ENCODE results near the gene MYO18A. TPM values are rescaled to one million over a fixed set of nuclear protein-coding genes. Genes with fewer than 3 reads are reported as not detected.

MYO18A gene
- total RNA-seq, 4 donors from 2014 or later, result 112 to 191 (median 136) TPM

DNA sequence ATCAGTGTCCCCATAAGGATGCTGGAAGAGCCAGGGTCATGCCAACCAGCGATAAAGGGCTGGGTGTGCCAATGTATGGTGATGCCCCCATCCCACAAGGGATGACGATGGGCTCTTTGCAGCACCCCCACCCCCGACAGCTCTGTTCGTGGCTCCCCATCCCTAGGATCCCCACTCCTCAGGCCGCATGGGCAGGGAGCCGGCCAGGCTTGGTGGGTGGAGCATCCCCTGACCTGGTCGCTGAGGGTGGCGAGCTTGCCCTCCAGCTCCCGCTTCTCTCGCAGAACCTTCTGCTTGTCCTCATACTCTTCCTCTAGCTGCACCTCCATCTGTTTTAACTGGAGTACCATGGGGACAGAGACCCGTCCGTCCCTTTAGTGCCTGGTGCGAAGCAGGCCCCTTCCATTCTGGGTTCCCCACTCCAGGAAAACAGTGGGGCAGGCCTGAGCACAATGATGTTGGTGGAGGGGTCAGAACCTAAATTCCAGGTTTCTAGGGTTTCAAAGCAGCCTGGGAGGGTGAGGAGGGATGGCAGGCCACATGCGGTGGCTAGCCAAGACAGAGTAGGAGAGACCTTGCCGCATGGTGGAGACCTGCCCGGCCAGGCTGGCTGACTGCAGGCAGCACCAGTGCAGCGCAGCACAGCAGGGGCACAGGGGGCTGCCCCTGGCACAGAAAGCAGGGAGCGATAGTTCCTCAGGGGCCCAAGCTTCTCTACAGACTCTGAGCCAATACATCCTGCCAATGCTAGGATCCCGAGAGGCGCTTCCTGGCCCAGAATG is 86.9 kb downstream of the MYO18A start:
- intact Hi-C loops (cut with DNase I; ENCODE audit: low total_unique reads) (no loop called here), in situ Hi-C loops (cut with MboI; ENCODE audit: low pct_ligation_motif_present in 1 of 4, low pct_unique_long_range_greater_than_20kb in 1 of 4, low sequenced_read_pairs in 3 of 4) (no loop called here)
- TF ChIP-seq, protein P1, sequence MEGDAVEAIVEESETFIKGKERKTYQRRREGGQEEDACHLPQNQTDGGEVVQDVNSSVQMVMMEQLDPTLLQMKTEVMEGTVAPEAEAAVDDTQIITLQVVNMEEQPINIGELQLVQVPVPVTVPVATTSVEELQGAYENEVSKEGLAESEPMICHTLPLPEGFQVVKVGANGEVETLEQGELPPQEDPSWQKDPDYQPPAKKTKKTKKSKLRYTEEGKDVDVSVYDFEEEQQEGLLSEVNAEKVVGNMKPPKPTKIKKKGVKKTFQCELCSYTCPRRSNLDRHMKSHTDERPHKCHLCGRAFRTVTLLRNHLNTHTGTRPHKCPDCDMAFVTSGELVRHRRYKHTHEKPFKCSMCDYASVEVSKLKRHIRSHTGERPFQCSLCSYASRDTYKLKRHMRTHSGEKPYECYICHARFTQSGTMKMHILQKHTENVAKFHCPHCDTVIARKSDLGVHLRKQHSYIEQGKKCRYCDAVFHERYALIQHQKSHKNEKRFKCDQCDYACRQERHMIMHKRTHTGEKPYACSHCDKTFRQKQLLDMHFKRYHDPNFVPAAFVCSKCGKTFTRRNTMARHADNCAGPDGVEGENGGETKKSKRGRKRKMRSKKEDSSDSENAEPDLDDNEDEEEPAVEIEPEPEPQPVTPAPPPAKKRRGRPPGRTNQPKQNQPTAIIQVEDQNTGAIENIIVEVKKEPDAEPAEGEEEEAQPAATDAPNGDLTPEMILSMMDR (IDR thresholded peaks at IDR 0.05), result no peak
- no peak for TF ChIP-seq POLR2A (IDR thresholded peaks at IDR 0.05)
- Histone ChIP-seq H3K27ac (no peak overlapping the region), H3K36me3 (peaks cover 0 to 76% (median 23%) of the 10 kb centered on the region in 4 donors), H3K27me3 (no peaks in the 10 kb centered on the region), H3K4me1 (no peaks in the 10 kb centered on the region), H3K4me3 (no peak overlapping the region), H3K9me3 (no peaks in the 10 kb centered on the region)
- DNase-seq, result no peak
- WGBS, 2 donors (ENCODE audit: low coverage in 1 of 2), result 96% methylated on average over 19 of the region's 20 CpGs; no CpG with 5 or more reads in 1 of the 2 donors

DNA sequence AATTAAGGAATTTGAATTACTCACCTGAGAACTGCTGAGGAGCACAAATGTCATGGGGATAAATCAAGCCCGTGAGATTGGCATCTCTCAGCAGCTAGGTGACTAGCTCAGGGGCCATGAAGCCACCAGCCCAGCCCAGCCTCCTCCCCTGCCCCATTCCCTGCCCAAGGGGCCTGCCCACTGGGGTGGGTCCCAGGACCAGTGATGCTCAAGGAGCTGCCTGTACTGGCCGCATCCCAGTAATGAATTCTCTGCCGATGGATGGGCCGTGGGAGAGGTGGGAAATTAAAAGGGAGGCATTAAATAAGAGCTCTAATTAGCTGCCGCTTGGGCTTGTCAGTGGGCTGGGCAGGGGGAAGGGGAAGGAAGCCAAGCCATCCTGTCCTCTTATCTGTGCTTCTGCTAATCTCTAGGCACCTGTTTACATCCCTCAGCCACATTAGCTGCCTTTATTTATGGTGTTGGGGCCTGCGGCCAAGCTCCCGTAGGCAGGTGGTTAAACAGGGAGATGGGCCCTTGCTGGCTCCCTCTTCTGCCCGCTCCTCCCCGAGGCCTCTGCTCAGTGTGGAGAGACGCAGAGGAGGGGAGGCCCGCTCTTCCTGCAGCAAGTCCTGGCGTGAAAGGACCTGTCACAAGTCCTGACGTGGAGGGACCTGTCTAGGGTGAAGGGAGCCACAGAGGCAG is 88.5 kb downstream of the MYO18A start:
- H3K36me3 ChIP-seq, result peaks cover 0 to 66% (median 16%) of the 10 kb centered on the region in 4 donors
- no peak for TF ChIP-seq EP300 (IDR thresholded peaks at IDR 0.05; ENCODE audit: low read depth)
- TF ChIP-seq POLR2AphosphoS5 (IDR thresholded peaks at IDR 0.05), result no peak
- no peak for TF ChIP-seq POLR2A (IDR thresholded peaks at IDR 0.05)
- TF ChIP-seq, protein P1 (IDR thresholded peaks at IDR 0.05), result no peak
- no peaks in the 10 kb centered on the region for H3K9me3 ChIP-seq
- H3K27me3 ChIP-seq, result no peaks in the 10 kb centered on the region
- 50 to 88% methylated on average over 1 to 13 of the region's 13 CpGs for WGBS, 2 donors (ENCODE audit: low coverage in 1 of 2)
- no peak overlapping the region for H3K4me3 ChIP-seq
- intact Hi-C loops (cut with DNase I; ENCODE audit: low total_unique reads), result no loop called here
- H3K4me1 ChIP-seq, result no peaks in the 10 kb centered on the region
- H3K27ac ChIP-seq, result no peak overlapping the region
- DNase-seq, result no peak
- in situ Hi-C loops (cut with MboI; ENCODE audit: low pct_ligation_motif_present in 1 of 4, low pct_unique_long_range_greater_than_20kb in 1 of 4, low sequenced_read_pairs in 3 of 4), result no loop called here

DNA sequence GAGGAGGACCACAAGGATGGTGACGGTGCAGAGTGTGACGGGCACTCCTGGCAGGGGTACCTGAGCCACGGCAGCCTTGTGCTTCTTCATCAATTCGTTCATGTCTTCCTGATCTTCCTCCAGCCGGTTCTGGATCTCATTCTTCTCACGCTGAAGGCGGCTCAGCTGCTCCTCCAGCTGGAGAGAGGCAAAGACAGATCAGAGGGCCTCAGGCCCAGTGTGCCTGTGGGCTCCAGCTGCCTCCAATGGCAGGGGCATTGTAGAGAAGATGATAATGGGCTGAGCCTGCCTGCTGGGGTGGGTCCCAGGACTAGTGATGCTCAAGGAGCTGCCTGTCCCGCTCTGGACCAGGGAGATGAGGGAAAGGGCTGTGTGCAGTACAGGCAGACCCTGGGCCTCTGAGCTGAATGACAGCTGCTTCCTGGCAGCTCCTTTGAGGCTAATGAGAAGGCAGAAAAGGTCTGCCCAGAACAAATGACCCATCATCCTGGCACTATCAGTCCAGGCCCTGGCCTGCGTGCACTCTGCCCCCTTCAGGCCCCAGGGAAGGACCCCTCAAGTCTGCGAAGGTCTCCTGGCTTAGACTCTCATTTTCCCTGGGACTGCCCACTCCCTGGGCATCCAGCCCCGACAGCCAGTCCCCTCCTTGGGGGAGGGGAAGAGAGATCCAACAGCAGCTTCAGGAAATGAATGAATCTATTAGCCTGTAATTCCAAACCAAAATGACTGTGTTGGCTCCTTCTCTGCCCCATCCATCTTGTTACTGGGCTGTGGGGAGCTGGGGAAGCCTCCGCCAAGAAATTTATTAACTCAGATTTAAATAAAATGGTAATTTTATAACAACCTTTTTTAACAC is 89.2 kb downstream of the MYO18A start:
- intact Hi-C loops (cut with DNase I; ENCODE audit: low total_unique reads) (no loop called here), in situ Hi-C loops (cut with MboI; ENCODE audit: low pct_ligation_motif_present in 1 of 4, low pct_unique_long_range_greater_than_20kb in 1 of 4, low sequenced_read_pairs in 3 of 4) (no loop called here)
- Histone ChIP-seq H3K27me3 (no peaks in the 10 kb centered on the region), H3K4me1 (no peaks in the 10 kb centered on the region), H3K9me3 (no peaks in the 10 kb centered on the region), H3K27ac (peak overlapping the region in 1 of 4 donors; percentile 83), H3K4me3 (no peak overlapping the region), H3K36me3 (peaks cover 0 to 68% (median 13%) of the 10 kb centered on the region in 4 donors)
- DNase-seq, result no peak
- TF ChIP-seq, protein P1 (IDR thresholded peaks at IDR 0.05), result no peak
- TF ChIP-seq EP300 (IDR thresholded peaks at IDR 0.05; ENCODE audit: low read depth), result no peak
- no peak for TF ChIP-seq POLR2AphosphoS5 (IDR thresholded peaks at IDR 0.05)
- TF ChIP-seq POLR2A (IDR thresholded peaks at IDR 0.05), result no peak
- 75 to 79% methylated on average over 1 to 12 of the region's 12 CpGs for WGBS, 2 donors (ENCODE audit: low coverage in 1 of 2)

DNA sequence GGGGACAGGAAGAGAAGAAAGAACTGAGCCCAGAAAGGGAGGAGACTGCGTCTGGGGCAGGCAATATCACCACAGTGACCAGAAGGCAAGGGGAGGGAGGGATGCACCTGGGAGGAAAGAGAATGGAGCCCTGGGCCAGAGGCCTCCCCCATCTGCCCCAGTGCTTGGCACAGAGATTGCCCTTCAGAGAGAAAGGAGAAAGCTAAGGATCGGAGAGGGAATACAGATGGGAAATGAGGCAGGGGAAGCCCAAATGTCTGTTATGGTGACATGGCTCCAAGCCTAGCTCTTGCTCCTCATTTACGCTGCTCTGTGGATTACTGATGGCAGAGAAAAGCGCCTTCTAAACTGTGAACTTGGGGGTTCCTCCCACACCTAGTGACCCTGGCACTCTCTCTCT is 90.1 kb downstream of the MYO18A start:
- intact Hi-C loops (cut with DNase I; ENCODE audit: low total_unique reads) (no loop called here), in situ Hi-C loops (cut with MboI; ENCODE audit: low pct_ligation_motif_present in 1 of 4, low pct_unique_long_range_greater_than_20kb in 1 of 4, low sequenced_read_pairs in 3 of 4) (no loop called here)
- 92% methylated on average over 4 of the region's 4 CpGs; no CpG with 5 or more reads in 1 of the 2 donors for WGBS, 2 donors (ENCODE audit: low coverage in 1 of 2)

More for the DNA sequence above, 90.1 kb downstream of the MYO18A start:
- Histone ChIP-seq H3K36me3 (peaks cover 0 to 76% (median 11%) of the 10 kb centered on the region in 4 donors), H3K4me1 (no peaks in the 10 kb centered on the region), H3K27ac (peak overlapping the region in 3 of 4 donors; percentile 38 to 83 (median 62)), H3K9me3 (no peaks in the 10 kb centered on the region), H3K4me3 (no peak overlapping the region), H3K27me3 (no peaks in the 10 kb centered on the region)
- no peak for TF ChIP-seq POLR2AphosphoS5 (IDR thresholded peaks at IDR 0.05)
- TF ChIP-seq EP300 (IDR thresholded peaks at IDR 0.05; ENCODE audit: low read depth), result no peak
- TF ChIP-seq, protein P1 (IDR thresholded peaks at IDR 0.05), result no peak
- no peak for TF ChIP-seq POLR2A (IDR thresholded peaks at IDR 0.05)
- no peak for DNase-seq
